ENCODE measurements around the gene CNTNAP2. TPM values are rescaled to one million over a fixed set of nuclear protein-coding genes. Genes with fewer than 3 reads are reported as not detected.

CNTNAP2 gene
- total and polyA plus RNA-seq, 2 of the 8 experiments (the other 6 are each of a cell fraction or from before 2014, with no cell fraction given): 27.9 to 71.0 TPM

DNA sequence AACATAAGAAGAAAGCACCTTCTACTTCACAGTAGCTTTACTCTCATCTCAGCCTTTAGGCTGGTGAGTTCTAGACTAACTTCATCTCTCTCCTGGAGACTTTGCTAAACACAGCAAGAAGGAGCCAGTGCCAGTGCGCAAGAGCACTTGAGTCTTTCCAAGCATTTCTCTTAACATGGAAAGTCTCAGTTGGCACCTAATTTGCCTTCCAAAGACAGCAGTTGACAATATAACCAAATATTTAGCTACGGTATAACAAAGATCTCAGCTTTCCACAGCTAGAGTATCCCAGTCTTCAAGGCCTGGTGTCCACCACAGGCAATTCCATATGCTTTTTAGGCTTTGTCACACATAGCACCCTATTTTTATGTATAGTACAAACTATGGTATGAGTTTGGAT, 1204.9 kb downstream of the CNTNAP2 start:
- Histone ChIP-seq H4K20me1 (replicated peaks in 1 of 2; ENCODE audit: control insufficient read depth in 1 of 2, insufficient read depth in 2 of 2, low read length in 2 of 2) (no peaks in the 10 kb centered on the region), H2BK20ac (ENCODE audit: low read length) (no peak overlapping the region), H4K91ac (replicated peaks; ENCODE audit: insufficient read length, low read length) (no peak overlapping the region), H3K56ac (replicated peaks; ENCODE audit: insufficient read length, low read depth, low read length) (no peak overlapping the region), H3K27ac (ENCODE audit: low read depth, low read length) (no peak overlapping the region), H4K5ac (ENCODE audit: insufficient read length, low read depth, low read length) (no peak overlapping the region), H3K4ac (replicated peaks; ENCODE audit: insufficient read length, low read depth, low read length) (no peak overlapping the region), H2BK15ac (ENCODE audit: low read length) (no peak overlapping the region), H3K9ac (replicated peaks in 1 of 4; ENCODE audit: extremely low read depth in 1 of 4, low read depth in 3 of 4, low read length in 3 of 4) (no peak overlapping the region), H3K9me3 (ENCODE audit: insufficient read depth in 2 of 2, low read depth in 1 of 2, low read length in 1 of 2) (peaks cover 0 to 2% of the 10 kb centered on the region in 2 experiments; a peak in 1 of 4 replicates), H2BK5ac (ENCODE audit: low read depth, low read length) (no peak overlapping the region), H3K23ac (ENCODE audit: insufficient read length) (no peak overlapping the region), H2AFZ (ENCODE audit: low read length) (no peak overlapping the region), H4K8ac (ENCODE audit: extremely low read depth, insufficient read depth, low read length) (no peak overlapping the region), H3K79me1 (ENCODE audit: low read depth, low read length) (no peaks in the 10 kb centered on the region), H3K18ac (ENCODE audit: extremely low read depth, low read length) (no peak overlapping the region), H3K4me1 (replicated peaks in 1 of 4; ENCODE audit: control insufficient read depth in 3 of 4, insufficient read depth in 4 of 4, low read length in 3 of 4) (no peaks in the 10 kb centered on the region), H3K4me2 (ENCODE audit: insufficient read depth in 1 of 2, low read depth in 2 of 2, low read length in 2 of 2) (no peak overlapping the region), H3K4me3 (ENCODE audit: extremely low read depth in 1 of 4, insufficient read depth in 2 of 4, low read depth in 3 of 4, low read length in 4 of 4) (no peak overlapping the region), H2BK12ac (ENCODE audit: low read depth, low read length) (no peak overlapping the region), H3K36me3 (ENCODE audit: control insufficient read depth in 2 of 4, insufficient read depth in 4 of 4, low read length in 3 of 4) (no peaks in the 10 kb centered on the region), H2AK5ac (ENCODE audit: low read depth, low read length) (no peak overlapping the region), H3K27me3 (replicated peaks in 1 of 4; ENCODE audit: control insufficient read depth in 3 of 4, extremely low read depth in 1 of 4, insufficient read depth in 3 of 4, low read length in 3 of 4) (no peaks in the 10 kb centered on the region), H2BK120ac (replicated peaks; ENCODE audit: low read depth, low read length) (no peak overlapping the region), H3K79me2 (ENCODE audit: control insufficient read depth in 1 of 2, insufficient read depth in 2 of 2, low read length in 2 of 2) (no peaks in the 10 kb centered on the region), H3K14ac (ENCODE audit: insufficient read length) (no peak overlapping the region), H3K23me2 (ENCODE audit: low read depth, low read length) (no peaks in the 10 kb centered on the region; the same call in 1 of the 2 replicates)
- TF ChIP-seq, protein P1, sequence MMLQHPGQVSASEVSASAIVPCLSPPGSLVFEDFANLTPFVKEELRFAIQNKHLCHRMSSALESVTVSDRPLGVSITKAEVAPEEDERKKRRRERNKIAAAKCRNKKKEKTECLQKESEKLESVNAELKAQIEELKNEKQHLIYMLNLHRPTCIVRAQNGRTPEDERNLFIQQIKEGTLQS (IDR thresholded peaks at IDR 0.05; ENCODE audit: insufficient read depth, low read depth, low read length): no peak
- TF ChIP-seq NRF1 (IDR thresholded peaks at IDR 0.05; ENCODE audit: low read depth, low read length): no peak
- no peak for TF ChIP-seq SIRT6 (IDR thresholded peaks at IDR 0.05; ENCODE audit: low read length)
- no peak for TF ChIP-seq KDM4A (IDR thresholded peaks at IDR 0.05; ENCODE audit: low read depth, low read length, severe bottlenecking)
- TF ChIP-seq YY1 (IDR thresholded peaks at IDR 0.05; ENCODE audit: low read depth, low read length): no peak
- no peak for TF ChIP-seq SRF (IDR thresholded peaks at IDR 0.05; ENCODE audit: low read depth, low read length)
- TF ChIP-seq NANOG (IDR thresholded peaks at IDR 0.05; ENCODE audit: insufficient read depth, low read depth, low read length, poor library complexity, severe bottlenecking): no peak
- ChIA-PET POLR2A (ENCODE audit: partially characterized antibody) (no interaction called here), CTCF (ENCODE audit: partially characterized antibody) (no interaction called here)
- WGBS, 2 experiments (ENCODE audit: extremely low coverage in 1 of 2, insufficient coverage in 1 of 2, insufficient read length in 1 of 2, insufficient replicate concordance in 2 of 2, low coverage in 1 of 2, low lambda C conversion rate in 2 of 2, missing lambda C conversion rate in 1 of 2): 86% methylated on average over 2 of the region's 2 CpGs; no CpG with 5 or more reads in 1 of the 2 experiments
- FAIRE-seq: no peak
- DNase-seq (ENCODE audit: low read depth in 1 of 2, low spot score in 2 of 2): no peak
